RWPE1 (cell line): ENCODE measurements around the gene WDPCP.
A peak's percentile ranks its signal among the peaks of the same experiment; 100 is the strongest.

ENCODE experiments used
- CTCF ChIA-PET: fragments of 350-600 bp; sonication (Branson Sonifier 250); formaldehyde crosslinking; extraction: SDS; loops from one replicate; lab custom pipeline; 2021; lab: Yijun Ruan, JAX
- POLR2A ChIA-PET: fragments of 400-600 bp; formaldehyde crosslinking; extraction: SDS; loops from one replicate; lab custom pipeline; 2020; ENCODE audit warnings: antibody characterized with exemption; ENCODE audit not compliant: low non-redundant PET; lab: Yijun Ruan, JAX
- DNase-seq: peaks from one replicate; pipeline ENCODE4 v3.0.0; 2012; ENCODE audit warnings: low spot score
- H3K27ac ChIP-seq: fragments of 450-650 bp; 2 replicates; pipeline ENCODE4 v1.5.1; 2017
- TF ChIP-seq, protein P1 (sequence below): fragments of 450-650 bp; conservative IDR thresholded peaks from 2 replicates; pipeline ENCODE4 v1.5.1; 2017; ENCODE audit warnings: low read depth, mild to moderate bottlenecking

The WDPCP gene

DNA sequence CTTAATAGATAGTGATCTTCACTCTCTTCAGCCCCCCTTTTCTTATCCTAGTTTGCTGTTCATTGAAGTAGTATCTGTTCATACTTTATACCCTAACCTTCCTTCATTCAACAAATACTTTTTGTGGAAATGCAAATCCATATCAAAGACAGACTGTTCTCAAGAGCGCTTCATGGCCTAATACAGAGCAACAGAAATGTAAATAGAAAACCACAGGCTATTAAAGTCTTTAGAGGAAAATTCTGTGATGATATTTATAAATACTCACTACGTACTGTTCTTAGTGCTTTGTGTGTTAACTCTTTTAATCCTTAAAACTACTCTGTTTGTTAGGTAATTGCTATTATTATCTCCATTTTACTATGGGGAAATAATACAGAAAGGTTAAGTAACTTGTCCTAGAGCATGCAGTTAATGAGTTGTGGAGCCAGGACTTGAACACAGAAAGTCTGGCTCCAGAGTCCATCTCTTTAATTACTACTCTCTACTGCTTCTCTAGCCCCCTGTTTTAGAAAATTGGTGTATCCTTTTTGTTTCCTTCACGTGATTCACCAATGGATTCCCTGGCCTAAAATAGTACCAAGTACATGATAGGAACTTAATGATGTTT lies 3.4 kb upstream of the WDPCP start:
- POLR2A ChIA-PET, result no interaction called here

DNA sequence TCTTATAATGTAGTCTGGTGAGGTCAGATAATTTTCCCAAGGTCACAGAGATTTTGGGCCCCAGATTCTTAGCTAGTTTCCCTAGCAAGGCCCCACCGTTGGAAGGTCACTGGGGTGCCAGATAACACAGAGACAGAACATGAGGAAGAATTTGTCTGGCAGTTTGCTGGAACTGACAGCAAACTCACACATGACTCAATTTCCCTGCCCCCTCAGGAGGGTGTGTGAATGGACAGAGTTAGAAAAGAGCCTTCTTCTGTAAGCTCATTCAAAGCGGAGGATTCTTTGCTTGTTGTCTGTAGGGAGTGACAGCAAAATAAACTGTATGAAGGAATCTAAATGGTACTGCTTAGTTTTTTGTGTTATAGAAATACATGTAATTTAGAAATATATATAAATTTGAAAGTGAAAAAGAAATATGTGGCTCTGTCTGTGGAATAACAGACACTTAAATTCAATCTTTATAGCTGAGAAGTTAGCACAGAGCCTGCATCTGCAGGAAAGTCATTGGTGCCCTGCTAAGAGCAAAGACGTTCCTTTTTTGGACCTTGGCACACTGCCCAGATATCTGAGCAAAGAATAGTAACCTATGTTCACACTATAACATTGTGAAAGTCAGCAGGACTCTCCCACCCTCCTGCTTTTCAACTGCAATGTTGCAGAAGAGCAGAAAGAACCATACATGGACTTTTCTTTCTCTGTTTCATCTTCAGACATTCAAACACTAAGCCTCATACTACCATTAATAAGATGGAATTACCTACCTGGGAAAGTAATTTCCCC lies 2.5 kb upstream of the WDPCP start:
- POLR2A ChIA-PET, result no interaction called here
- TF ChIP-seq, protein P1, sequence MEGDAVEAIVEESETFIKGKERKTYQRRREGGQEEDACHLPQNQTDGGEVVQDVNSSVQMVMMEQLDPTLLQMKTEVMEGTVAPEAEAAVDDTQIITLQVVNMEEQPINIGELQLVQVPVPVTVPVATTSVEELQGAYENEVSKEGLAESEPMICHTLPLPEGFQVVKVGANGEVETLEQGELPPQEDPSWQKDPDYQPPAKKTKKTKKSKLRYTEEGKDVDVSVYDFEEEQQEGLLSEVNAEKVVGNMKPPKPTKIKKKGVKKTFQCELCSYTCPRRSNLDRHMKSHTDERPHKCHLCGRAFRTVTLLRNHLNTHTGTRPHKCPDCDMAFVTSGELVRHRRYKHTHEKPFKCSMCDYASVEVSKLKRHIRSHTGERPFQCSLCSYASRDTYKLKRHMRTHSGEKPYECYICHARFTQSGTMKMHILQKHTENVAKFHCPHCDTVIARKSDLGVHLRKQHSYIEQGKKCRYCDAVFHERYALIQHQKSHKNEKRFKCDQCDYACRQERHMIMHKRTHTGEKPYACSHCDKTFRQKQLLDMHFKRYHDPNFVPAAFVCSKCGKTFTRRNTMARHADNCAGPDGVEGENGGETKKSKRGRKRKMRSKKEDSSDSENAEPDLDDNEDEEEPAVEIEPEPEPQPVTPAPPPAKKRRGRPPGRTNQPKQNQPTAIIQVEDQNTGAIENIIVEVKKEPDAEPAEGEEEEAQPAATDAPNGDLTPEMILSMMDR, result no peak
- CTCF ChIA-PET, result interaction anchor here (0.6 kb wide), 1 partner anchor 12 kb away, joined by 3 read pairs; no protein-coding TSS in a partner anchor
- no peak for DNase-seq
- H3K27ac ChIP-seq, result no peak overlapping the region

More for the DNA sequence above, 3.4 kb upstream of the WDPCP start:
- DNase-seq, result no peak
- H3K27ac ChIP-seq, result no peak overlapping the region
- CTCF ChIA-PET, result no interaction called here
- TF ChIP-seq, protein P1, result no peak

DNA sequence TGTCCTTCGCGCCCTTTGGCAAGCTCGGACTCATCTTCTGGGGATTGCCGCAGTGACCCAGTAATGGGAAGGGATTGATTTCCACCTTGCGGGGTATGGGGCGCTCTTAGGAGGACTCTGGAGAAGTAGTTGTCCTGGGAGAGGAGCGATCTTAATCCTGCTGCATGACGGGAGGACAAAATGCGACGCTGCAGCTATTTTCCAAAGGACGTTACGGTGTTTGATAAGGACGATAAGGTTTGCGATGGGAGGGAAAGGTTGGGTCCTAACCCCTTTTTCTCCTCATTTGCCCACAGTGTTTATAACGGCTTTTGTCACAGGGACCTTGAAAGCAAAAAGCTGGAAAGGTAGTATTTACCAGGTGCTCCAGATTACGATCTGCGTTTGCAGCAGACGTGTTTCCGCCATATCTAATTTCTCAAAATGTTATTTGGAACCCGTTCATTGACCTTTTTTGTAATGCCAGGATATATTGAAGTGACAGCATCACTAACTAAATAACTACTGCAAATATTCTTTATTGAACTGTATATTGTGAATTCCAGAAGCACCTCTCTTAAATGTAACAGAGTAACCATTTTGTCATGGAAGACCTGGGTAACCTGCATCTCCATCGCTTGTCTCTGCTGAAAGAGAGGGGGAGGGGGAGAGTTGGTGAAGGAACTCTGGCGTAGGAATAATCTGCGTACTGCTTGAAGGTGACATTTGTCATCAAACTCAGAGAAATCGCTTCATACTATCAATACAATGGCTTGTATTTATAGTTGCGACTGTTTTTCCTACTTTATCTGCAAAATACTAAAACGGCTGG lies 1.1 kb upstream of the WDPCP start:
- H3K27ac ChIP-seq, result peak overlapping the region; percentile 88
- peak; percentile 11 for DNase-seq
- POLR2A ChIA-PET, result no interaction called here
- TF ChIP-seq, protein P1, result no peak
- CTCF ChIA-PET, result interaction anchor here (0.7 to 0.8 kb wide), 2 partner anchors 46 to 269 kb away, joined by 3 read pairs; no protein-coding TSS in a partner anchor

DNA sequence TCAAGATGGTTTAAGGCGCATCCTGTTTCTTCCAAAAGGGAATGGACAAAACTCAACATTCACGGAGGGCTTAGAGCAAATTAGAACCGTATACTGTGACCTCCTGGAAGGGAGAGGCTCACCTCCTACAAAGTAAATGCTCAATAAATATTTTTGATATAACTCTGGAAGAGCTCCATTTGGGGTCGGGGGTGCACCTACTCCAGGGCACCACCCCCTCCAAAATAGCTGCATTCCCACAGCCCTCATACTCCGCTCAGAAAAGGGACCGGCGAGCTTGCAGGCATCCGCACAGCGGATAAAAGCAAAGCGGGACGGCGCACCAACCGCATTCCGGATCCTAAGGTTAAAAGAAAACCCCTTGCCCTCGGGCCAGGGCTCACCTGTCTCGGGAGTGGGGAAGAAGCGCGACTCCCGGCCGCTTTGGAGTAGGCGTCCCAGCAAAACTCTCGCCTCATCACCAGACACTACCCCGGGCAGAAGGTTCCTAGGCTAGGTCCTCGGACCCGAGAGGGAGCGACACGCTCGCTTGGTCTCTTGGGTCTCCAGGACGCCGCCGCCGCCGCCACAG lies 378 bp downstream of the WDPCP start:
- CTCF ChIA-PET, result no interaction called here
- no peak for DNase-seq
- TF ChIP-seq, protein P1, result no peak
- H3K27ac ChIP-seq, result peak overlapping the region; percentile 88
- POLR2A ChIA-PET, result interaction anchor here (0.8 kb wide), 1 partner anchor 13 kb away, joined by 6 read pairs; no protein-coding TSS in a partner anchor

DNA sequence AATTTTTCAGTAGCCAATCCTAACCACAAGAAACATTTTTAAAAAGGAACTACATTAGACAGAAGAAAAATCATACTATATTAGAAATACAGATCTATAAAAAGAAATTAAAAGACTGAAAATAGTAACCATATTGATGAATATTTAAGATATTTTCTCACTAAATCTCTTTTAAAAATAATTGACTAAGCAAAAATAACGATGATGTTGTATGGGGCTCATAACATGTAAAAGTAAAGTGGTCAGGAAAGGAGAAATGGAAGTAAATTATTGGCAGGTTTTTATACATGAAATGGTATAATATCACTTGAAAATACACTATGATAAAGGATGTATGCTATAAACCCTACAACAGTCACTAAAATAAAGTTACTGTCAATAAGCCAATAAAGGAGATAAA lies 5.4 kb downstream of the WDPCP start:
- TF ChIP-seq, protein P1, result no peak
- CTCF ChIA-PET, result no interaction called here

More for the DNA sequence above, 5.4 kb downstream of the WDPCP start:
- no peak for DNase-seq
- POLR2A ChIA-PET, result no interaction called here
- no peak overlapping the region for H3K27ac ChIP-seq
